ENCODE measurements around the gene MRM2. TPM values are rescaled to one million over a fixed set of nuclear protein-coding genes. Genes with fewer than 3 reads are reported as not detected.

MRM2 gene
- total and polyA plus RNA-seq, 8 donors: 9.9 to 22.3 (median 17.9) TPM

DNA sequence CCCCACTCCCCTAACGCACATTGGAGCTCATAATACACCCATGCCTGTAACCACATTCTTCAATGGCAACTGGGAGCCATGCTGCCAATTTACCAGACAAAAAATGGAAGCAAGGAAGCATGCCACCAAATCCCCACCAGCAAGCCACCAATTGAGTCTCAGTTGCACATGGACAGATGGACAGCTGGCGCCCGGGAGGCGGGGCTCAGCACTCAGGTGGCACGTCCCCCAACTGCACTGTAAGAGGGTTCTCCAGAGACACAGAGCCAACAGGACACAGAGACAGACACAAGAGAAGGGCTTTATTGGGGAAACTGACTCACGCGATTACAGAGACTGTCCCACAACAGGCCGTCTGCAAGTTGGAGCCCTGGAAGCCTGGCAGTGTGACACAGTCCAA, 11.8 kb downstream of the MRM2 start:
- TF ChIP-seq, protein P1, sequence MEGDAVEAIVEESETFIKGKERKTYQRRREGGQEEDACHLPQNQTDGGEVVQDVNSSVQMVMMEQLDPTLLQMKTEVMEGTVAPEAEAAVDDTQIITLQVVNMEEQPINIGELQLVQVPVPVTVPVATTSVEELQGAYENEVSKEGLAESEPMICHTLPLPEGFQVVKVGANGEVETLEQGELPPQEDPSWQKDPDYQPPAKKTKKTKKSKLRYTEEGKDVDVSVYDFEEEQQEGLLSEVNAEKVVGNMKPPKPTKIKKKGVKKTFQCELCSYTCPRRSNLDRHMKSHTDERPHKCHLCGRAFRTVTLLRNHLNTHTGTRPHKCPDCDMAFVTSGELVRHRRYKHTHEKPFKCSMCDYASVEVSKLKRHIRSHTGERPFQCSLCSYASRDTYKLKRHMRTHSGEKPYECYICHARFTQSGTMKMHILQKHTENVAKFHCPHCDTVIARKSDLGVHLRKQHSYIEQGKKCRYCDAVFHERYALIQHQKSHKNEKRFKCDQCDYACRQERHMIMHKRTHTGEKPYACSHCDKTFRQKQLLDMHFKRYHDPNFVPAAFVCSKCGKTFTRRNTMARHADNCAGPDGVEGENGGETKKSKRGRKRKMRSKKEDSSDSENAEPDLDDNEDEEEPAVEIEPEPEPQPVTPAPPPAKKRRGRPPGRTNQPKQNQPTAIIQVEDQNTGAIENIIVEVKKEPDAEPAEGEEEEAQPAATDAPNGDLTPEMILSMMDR (IDR thresholded peaks at IDR 0.05): no peak
- no peak for TF ChIP-seq POLR2A (IDR thresholded peaks at IDR 0.05)
- no peak overlapping the region for H3K27ac ChIP-seq
- peaks cover 25 to 60% (median 58%) of the 10 kb centered on the region in 4 donors for H3K36me3 ChIP-seq
- intact Hi-C loops (cut with DNase I; ENCODE audit: low total_unique reads): no loop called here
- DNase-seq: no peak
- peaks cover 11 to 35% (median 31%) of the 10 kb centered on the region in 4 donors for H3K4me1 ChIP-seq
- no peaks in the 10 kb centered on the region for H3K9me3 ChIP-seq
- WGBS, 5 donors: 93 to 96% (median 94%) methylated on average over 7 to 8 of the region's 8 CpGs
- no peaks in the 10 kb centered on the region for H3K27me3 ChIP-seq
- no peak overlapping the region for H3K4me3 ChIP-seq

DNA sequence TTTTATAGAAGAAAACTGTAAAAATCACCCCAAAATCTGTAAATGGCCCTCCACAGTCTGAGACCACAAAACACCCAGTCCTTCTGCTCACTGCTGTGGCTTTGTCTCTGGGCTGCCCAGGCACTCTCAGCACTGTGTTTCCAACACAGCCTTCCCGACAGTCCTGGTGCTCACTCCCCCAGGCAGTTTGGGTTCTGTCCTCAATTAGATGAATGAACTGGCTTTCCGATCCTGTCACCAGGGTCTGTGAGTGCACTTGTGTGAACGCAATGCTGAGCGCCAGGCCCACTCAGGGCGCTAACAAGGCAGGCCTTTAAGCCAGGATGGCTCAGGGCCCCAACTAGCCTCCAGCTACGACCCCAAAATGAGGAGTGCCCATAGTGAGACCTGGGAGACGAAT, 12.5 kb downstream of the MRM2 start:
- WGBS, 5 donors: 92 to 97% (median 96%) methylated on average over 6 to 7 of the region's 7 CpGs
- DNase-seq: no peak
- H3K27ac ChIP-seq: no peak overlapping the region
- peaks cover 17 to 60% (median 58%) of the 10 kb centered on the region in 4 donors for H3K36me3 ChIP-seq
- H3K4me1 ChIP-seq: peaks cover 11 to 35% (median 31%) of the 10 kb centered on the region in 4 donors
- H3K4me3 ChIP-seq: no peak overlapping the region
- intact Hi-C loops (cut with DNase I; ENCODE audit: low total_unique reads): loop anchor here (10.0 kb wide), 1 partner anchor 125 kb away; no protein-coding TSS in a partner anchor
- H3K9me3 ChIP-seq: no peaks in the 10 kb centered on the region
- TF ChIP-seq, protein P1 (IDR thresholded peaks at IDR 0.05): no peak
- TF ChIP-seq EP300 (IDR thresholded peaks at IDR 0.05) (no peak), POLR2A (IDR thresholded peaks at IDR 0.05) (no peak), POLR2AphosphoS5 (IDR thresholded peaks at IDR 0.05) (no peak)
- H3K27me3 ChIP-seq: no peaks in the 10 kb centered on the region

DNA sequence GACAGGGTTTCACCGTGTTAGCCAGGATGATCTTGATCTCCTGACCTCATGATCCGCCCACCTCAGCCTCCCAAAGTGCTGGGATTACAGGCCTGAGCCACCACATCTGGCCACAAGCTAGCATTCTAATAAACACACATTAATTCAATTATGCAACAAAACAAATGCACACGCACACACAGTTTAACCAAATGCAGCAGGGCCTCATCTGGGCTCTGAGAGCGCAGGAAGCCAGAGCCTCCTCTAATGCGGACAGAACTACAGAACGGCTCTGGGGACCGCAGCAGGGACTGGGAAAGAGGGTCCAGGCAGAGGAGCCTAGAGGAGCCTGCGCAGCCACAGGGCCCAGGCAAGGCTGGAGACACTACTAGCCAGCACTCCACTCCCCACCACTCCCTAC, 13.1 kb downstream of the MRM2 start:
- Histone ChIP-seq H3K4me3 (no peak overlapping the region), H3K36me3 (peaks cover 15 to 63% (median 59%) of the 10 kb centered on the region in 4 donors), H3K4me1 (peaks cover 11 to 35% (median 30%) of the 10 kb centered on the region in 4 donors), H3K27ac (no peak overlapping the region), H3K9me3 (no peaks in the 10 kb centered on the region), H3K27me3 (no peaks in the 10 kb centered on the region)
- intact Hi-C loops (cut with DNase I; ENCODE audit: low total_unique reads): loop anchor here (10.0 kb wide), 1 partner anchor 124 kb away; no protein-coding TSS in a partner anchor
- 85 to 90% (median 88%) methylated on average over 8 of the region's 8 CpGs for WGBS, 5 donors
- no peak for DNase-seq
- TF ChIP-seq, protein P1 (IDR thresholded peaks at IDR 0.05): no peak
- TF ChIP-seq POLR2AphosphoS5 (IDR thresholded peaks at IDR 0.05) (no peak), EP300 (IDR thresholded peaks at IDR 0.05) (no peak), POLR2A (IDR thresholded peaks at IDR 0.05) (no peak)

DNA sequence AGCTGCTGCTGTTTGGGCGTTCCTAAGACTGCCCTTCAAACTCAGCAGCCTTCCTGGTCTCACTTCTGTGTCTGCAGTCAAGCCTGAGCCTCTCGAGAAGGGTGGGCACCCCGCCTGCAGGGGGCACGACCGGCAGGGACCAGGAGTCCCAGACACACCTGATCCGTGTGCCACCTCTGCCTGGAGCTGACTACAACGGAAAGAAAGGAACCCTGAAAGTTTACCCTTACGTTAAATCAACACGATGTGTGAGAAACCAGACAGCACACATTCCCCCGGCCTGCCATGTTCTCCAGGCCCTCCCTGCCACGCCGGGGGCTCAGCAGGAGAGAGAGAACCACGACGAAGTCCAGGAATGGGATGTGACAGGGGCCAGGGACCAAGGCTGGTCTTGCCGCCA, 14.3 kb downstream of the MRM2 start:
- TF ChIP-seq POLR2A (IDR thresholded peaks at IDR 0.05) (no peak), POLR2AphosphoS5 (IDR thresholded peaks at IDR 0.05) (no peak), EP300 (IDR thresholded peaks at IDR 0.05) (no peak)
- TF ChIP-seq, protein P1 (IDR thresholded peaks at IDR 0.05): no peak
- H3K27ac ChIP-seq: no peak overlapping the region
- DNase-seq: no peak
- H3K9me3 ChIP-seq: no peaks in the 10 kb centered on the region
- intact Hi-C loops (cut with DNase I; ENCODE audit: low total_unique reads): loop anchor here (10.0 kb wide), 1 partner anchor 123 kb away; no protein-coding TSS in a partner anchor
- no peak overlapping the region for H3K4me3 ChIP-seq
- WGBS, 5 donors: 87 to 92% (median 90%) methylated on average over 15 of the region's 15 CpGs
- H3K27me3 ChIP-seq: no peaks in the 10 kb centered on the region
- peaks cover 16 to 75% (median 71%) of the 10 kb centered on the region in 4 donors for H3K36me3 ChIP-seq
- H3K4me1 ChIP-seq: peaks cover 11 to 27% (median 22%) of the 10 kb centered on the region in 4 donors

Measured in stomach (tissue), 9 donors.